Measurements from ENCODE around the gene SMIM32. TPM values are rescaled to one million over a fixed set of nuclear protein-coding genes. Genes with fewer than 3 reads are reported as not detected.

Gene SMIM32
- polyA plus RNA-seq, 1 donor, result 8.5 TPM

Other genes starting within 250 kb of the SMIM32 start
- gene LECT2, start 238.2 kb downstream of the SMIM32 start, polyA plus RNA-seq (ENCODE audit: insufficient read length), result 5.2 TPM
- gene TGFBI, start 164.2 kb downstream of the SMIM32 start, polyA plus RNA-seq (ENCODE audit: insufficient read length), result 204 TPM
- gene SMAD5, start 60.3 kb downstream of the SMIM32 start, polyA plus RNA-seq (ENCODE audit: insufficient read length), result 82.2 TPM
- 1.1 TPM for gene TRPC7, start 172.4 kb upstream of the SMIM32 start, polyA plus RNA-seq (ENCODE audit: insufficient read length)